ENCODE measurements around the gene TMEM185B. TPM values are rescaled to one million over a fixed set of nuclear protein-coding genes. Genes with fewer than 3 reads are reported as not detected.

The TMEM185B gene
- total RNA-seq, 2 experiments from 2014 or later = 23.2 to 24.2 TPM

DNA sequence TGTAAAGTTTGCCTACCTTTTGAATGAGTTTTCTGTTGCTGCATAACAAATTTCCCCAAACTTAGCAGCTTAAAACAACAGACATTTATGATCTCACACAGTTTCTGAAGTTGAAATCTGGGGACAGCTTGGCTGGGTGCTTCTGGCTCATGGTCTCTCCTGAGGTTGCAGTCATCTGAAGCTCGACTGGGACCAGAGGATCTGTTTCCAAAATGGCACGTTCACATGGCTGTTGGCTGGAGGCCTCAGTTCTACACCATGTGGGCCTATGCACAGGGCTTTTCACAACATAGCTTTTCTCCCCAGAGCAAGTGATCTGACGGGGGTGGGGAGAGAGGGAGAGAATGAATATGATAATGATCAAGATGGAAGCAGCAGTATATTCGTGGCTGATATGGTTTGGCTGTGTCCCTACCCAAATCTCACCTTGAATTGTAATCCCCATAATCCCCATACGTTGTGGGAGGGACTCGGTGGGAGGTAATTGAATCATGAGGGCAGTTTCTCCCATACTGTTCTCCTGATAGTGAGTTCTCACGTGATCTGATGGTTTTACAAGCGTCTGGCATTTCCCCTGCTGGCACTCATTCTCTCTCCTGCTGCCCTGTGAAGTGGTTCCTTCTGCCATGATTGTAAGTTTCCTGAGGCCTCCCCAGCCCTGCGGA lies 32.9 kb upstream of the TMEM185B start:
- no peak for DNase-seq
- H3K4me1 Mint-ChIP-seq = peaks cover 36% of the 10 kb centered on the region
- no peak overlapping the region for H3K4me3 Mint-ChIP-seq
- H3K27me3 Mint-ChIP-seq = no peaks in the 10 kb centered on the region
- peaks cover 9% of the 10 kb centered on the region for H3K9me3 Mint-ChIP-seq
- no peak overlapping the region for H3K27ac Mint-ChIP-seq
- H3K36me3 Mint-ChIP-seq = peaks cover 39% of the 10 kb centered on the region

DNA sequence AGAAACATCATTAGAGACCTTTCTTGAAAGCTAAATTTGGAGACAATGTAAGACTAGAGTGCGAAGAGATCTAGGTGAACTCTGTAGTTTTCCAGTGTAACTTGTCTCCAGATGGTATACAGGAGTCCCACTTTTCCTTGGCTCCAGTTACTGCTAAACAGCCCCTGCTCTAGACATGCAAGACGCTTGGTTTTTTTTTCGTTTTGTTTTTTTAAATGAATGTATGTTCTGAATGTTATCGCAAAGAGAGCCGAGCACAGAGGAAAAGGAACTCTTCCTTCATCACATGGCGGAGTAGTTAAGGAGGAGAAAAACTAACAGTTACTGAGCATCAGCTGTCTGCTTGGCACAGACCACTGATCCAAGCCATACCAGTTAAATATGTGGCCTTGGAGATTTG lies 31.9 kb upstream of the TMEM185B start:
- Mint-ChIP-seq H3K27ac (no peak overlapping the region), H3K4me1 (peaks cover 32% of the 10 kb centered on the region), H3K9me3 (peaks cover 3% of the 10 kb centered on the region), H3K4me3 (no peak overlapping the region), H3K27me3 (no peaks in the 10 kb centered on the region), H3K36me3 (peaks cover 32% of the 10 kb centered on the region)
- DNase-seq = no peak

DNA sequence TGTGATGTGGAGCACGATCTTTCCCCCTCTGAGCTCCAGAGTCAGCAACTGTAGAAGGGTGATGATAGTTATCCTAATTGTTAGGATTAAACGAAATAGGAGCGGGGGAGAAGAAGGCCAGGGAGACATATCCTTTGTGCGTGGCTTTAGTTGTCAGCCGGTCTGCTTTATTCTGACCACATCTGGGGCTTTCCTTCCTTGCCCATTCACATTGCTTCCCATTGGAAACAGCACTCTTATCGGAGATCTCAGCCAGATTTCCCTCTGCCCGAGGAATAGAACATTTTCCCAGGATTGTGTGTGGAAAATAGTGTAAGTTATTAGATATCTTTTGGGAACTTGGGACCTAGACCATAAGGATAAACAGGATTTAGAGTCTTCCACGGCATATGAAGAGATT lies 31.0 kb upstream of the TMEM185B start:
- DNase-seq = no peak
- H3K4me1 Mint-ChIP-seq = peaks cover 32% of the 10 kb centered on the region
- no peak overlapping the region for H3K27ac Mint-ChIP-seq
- peaks cover 3% of the 10 kb centered on the region for H3K9me3 Mint-ChIP-seq
- H3K4me3 Mint-ChIP-seq = peak overlapping the region; percentile 89
- H3K27me3 Mint-ChIP-seq = no peaks in the 10 kb centered on the region
- peaks cover 30% of the 10 kb centered on the region for H3K36me3 Mint-ChIP-seq

DNA sequence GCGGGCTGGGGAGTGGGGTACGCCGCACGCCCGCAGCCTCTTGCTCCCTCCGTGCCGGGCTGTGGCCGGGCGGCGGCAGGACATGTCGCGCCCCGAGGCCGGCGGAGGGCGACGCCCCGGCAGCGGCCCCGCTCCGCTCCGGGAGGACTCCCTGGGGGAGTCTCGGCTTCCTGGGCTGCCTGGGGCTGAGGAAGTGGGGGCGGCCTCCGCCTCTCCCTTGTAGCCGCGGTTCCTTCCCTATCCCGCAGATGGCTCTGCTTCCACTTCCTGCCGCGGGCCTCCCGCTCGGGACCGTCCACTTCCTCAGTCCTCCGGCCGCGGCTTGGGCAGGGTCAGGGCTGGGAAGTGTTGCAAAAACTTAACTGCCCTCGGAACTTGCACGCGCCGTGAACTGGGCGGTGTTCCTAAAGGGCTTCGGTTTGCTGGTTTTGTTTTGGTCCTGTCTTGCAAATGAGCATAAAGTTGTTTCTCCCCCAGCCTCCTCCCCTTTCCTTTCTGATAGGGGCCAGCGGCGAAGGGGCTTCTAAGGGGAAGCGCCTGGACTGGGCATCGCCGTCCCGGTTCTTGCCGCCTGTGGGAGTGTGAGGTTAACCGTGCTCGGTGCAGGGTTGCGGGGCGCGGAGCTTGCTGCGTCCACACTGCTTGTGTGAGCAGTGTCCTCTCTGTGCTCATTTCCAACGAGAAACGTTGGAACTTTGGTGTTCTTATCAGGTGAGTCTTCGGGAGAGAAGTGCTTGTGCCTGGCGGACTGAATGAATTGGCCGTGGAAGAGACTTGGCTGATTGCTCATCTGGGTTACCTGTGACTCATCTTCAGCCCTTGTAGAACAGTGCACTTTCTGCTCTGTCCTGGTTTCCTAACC lies 30.1 kb upstream of the TMEM185B start:
- peak; percentile 14 for DNase-seq
- peaks cover 1% of the 10 kb centered on the region for H3K9me3 Mint-ChIP-seq
- peaks cover 6% of the 10 kb centered on the region for H3K27me3 Mint-ChIP-seq
- peak overlapping the region; percentile 73 for H3K27ac Mint-ChIP-seq
- peaks cover 28% of the 10 kb centered on the region for H3K4me1 Mint-ChIP-seq
- peak overlapping the region; percentile 89 for H3K4me3 Mint-ChIP-seq
- peaks cover 23% of the 10 kb centered on the region for H3K36me3 Mint-ChIP-seq

DNA sequence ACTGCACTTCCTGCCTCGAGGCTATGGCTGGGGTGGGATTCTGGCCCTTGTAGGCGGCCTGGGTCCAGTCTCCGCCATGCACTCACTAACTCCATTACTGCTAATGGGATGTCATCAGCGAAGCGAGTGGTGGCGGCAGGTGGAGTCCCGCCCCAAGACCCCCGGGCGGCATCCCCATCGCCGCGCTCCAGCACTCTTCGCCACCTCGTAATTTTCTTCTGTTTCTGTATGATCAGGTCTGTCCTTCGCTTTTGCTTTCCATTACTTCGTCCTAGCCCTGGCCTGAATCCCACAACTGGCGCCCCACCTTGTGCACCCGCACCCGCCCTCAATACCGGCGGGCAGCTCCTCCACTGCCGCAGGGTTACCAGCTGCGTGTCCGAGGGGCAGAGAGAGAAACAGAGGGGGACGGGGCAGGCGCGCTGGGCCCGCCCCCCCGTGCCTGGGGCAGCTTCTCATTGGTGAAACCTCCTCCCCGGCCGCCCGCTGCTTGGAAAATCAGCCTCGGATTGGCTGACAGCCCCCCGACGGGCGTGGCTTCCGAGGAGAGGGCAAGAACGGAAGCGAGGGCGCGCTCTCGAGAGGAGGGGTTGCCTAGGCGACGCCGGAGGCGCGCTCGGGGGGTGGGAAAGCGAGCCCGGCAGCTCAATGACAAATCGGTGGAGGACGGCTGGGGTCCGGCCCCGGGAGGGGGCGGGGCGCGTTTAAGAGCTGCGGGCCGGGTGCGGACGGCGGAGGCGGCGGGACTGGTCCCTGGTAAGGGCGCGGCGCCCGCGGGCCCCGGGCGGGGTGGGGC lies 29.2 kb upstream of the TMEM185B start, which contains the start of gene RALB:
RALB (plus strand) TSS at position 628 of the 796 bp plus-strand sequence. CDS start 25,813 bp downstream, outside the sequence.
- H3K36me3 Mint-ChIP-seq = peaks cover 18% of the 10 kb centered on the region
- peaks cover 24% of the 10 kb centered on the region for H3K4me1 Mint-ChIP-seq
- H3K27ac Mint-ChIP-seq = peak within 1 kb of the TSS; percentile 90
- peak within 1 kb of the TSS; percentile 98 for H3K4me3 Mint-ChIP-seq
- H3K27me3 Mint-ChIP-seq = peaks cover 11% of the 10 kb centered on the region
- DNase-seq = peak; percentile 99
- H3K9me3 Mint-ChIP-seq = no peaks in the 10 kb centered on the region

DNA sequence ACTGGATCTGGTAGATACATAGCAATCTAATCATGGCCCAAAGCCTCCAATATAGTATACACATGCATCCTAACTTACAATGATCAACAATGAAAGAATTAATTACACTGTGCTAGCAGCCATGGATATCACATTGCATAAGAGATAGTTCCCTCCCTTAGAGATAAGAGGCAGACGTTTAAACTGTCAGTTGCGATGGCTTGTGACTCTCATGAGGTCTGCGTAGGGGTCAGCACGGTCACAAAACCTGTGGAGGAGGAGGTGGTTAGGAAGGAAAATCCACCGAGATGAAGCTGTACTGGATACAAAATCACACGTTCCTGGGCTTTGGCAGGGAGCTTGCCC lies 28.7 kb upstream of the TMEM185B start:
- H3K4me3 Mint-ChIP-seq = peak overlapping the region; percentile 98

DNA sequence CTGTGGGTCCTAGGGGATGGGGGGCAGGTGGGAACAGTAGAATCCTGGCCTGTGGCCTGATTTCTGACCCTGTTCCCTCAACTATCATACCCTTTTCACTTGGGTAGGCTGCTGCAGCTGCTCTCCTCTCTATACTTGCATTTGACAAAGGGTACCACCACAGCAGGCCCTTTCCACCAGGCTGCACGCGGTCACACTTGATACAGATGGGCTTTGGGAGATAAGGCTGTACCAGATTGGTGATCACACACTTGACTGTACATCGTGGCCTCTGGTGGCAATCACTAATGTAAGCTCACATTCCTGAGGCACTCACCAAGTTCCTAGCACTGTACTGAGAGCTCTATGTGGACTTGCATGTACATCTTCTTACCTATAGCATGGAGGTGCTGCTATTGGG lies 27.9 kb upstream of the TMEM185B start:
- Mint-ChIP-seq H3K27me3 (peaks cover 13% of the 10 kb centered on the region), H3K27ac (no peak overlapping the region), H3K36me3 (peaks cover 15% of the 10 kb centered on the region), H3K9me3 (no peaks in the 10 kb centered on the region), H3K4me1 (peaks cover 21% of the 10 kb centered on the region), H3K4me3 (no peak overlapping the region)
- DNase-seq = no peak

More for the DNA sequence above, 28.7 kb upstream of the TMEM185B start:
- Mint-ChIP-seq H3K27ac (peak overlapping the region; percentile 90), H3K4me1 (peaks cover 26% of the 10 kb centered on the region), H3K9me3 (no peaks in the 10 kb centered on the region), H3K27me3 (peaks cover 13% of the 10 kb centered on the region), H3K36me3 (peaks cover 18% of the 10 kb centered on the region)
- DNase-seq = no peak

DNA sequence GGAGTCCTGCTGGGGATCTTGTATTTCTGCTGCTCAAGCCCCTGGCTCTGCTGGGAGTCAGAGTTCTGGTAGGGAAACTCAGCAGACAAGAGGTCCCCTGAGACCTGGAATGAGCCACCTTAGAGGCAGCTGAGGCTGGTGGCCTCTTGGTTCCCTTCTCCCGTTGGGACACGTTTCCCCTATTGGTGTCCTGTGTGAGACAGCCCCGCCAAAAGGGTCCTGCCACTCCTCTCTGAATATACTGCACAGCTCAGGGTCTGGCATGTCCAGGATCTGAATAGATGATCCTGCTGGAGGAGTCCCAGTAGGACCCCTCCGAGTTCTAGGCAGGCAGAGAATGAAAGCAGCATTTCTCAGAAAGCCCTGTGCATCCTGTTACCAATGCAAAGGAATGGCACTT lies 27.4 kb upstream of the TMEM185B start:
- no peak for DNase-seq
- Mint-ChIP-seq H3K9me3 (no peaks in the 10 kb centered on the region), H3K27ac (no peak overlapping the region), H3K27me3 (peaks cover 13% of the 10 kb centered on the region), H3K4me1 (peaks cover 17% of the 10 kb centered on the region), H3K4me3 (no peak overlapping the region), H3K36me3 (peaks cover 10% of the 10 kb centered on the region)

DNA sequence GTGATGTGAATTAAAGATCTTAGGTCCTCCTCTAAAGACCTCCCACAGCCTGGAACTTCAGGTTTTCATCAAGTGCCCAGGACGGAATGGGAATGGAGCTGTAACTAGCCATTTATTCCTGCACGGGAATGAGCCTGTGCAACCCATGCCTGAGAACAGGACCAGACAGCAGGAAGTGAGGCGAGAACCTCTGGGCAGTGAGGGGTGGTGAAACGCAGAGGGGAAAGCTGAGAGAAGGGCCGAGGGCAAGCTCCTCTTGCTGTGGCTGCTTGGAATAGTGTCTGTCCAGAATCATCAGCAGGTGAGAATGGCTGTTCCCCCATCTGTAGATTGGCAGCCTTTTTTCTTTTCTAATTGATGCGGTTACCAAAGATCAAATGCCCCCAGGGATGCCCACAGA lies 24.7 kb upstream of the TMEM185B start:
- no peak overlapping the region for H3K27ac Mint-ChIP-seq
- H3K27me3 Mint-ChIP-seq = peaks cover 13% of the 10 kb centered on the region
- no peaks in the 10 kb centered on the region for H3K36me3 Mint-ChIP-seq

DNA sequence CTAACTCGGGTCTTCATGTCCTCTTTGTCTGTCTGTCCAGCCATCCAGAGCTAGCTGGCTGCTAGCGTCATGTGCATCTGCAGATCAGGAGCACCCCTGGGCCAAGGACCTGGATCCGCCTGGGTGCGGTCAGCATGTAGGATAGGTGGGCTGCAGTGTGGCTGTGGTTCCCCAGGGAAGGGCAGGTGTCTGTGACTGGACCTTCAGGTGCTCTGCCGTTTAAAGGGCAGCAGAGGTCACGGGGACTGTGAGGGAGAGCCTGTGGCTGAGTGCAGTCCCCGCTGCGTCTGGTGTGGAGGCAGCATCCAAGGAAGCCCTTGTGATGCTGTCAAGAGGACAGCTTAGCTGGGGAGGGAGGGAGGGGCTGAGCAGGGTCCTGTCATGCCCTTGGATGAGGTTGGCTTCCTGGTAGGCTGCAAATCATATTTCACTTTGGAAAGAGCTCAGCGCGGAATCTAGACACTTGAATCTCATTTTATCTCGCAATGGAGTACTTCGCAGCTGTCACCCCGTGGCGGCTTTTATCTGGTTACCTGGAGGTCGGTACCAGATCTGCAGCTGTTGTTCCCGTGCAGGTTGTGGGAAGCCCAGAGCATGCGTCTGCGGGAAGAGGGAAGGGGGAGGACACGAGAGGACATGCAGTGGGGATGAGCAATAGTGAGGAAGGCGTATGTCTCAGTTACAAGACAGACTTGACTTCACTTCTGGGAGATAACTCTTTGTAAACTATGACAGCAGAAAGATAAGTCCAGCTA lies 23.5 kb upstream of the TMEM185B start:
- Mint-ChIP-seq H3K27me3 (peaks cover 13% of the 10 kb centered on the region), H3K36me3 (no peaks in the 10 kb centered on the region), H3K4me3 (no peak overlapping the region), H3K9me3 (peaks cover 4% of the 10 kb centered on the region), H3K4me1 (peaks cover 4% of the 10 kb centered on the region), H3K27ac (no peak overlapping the region)
- no peak for DNase-seq

More for the DNA sequence above, 24.7 kb upstream of the TMEM185B start:
- peaks cover 6% of the 10 kb centered on the region for H3K4me1 Mint-ChIP-seq
- peaks cover 4% of the 10 kb centered on the region for H3K9me3 Mint-ChIP-seq
- DNase-seq = no peak
- H3K4me3 Mint-ChIP-seq = no peak overlapping the region

DNA sequence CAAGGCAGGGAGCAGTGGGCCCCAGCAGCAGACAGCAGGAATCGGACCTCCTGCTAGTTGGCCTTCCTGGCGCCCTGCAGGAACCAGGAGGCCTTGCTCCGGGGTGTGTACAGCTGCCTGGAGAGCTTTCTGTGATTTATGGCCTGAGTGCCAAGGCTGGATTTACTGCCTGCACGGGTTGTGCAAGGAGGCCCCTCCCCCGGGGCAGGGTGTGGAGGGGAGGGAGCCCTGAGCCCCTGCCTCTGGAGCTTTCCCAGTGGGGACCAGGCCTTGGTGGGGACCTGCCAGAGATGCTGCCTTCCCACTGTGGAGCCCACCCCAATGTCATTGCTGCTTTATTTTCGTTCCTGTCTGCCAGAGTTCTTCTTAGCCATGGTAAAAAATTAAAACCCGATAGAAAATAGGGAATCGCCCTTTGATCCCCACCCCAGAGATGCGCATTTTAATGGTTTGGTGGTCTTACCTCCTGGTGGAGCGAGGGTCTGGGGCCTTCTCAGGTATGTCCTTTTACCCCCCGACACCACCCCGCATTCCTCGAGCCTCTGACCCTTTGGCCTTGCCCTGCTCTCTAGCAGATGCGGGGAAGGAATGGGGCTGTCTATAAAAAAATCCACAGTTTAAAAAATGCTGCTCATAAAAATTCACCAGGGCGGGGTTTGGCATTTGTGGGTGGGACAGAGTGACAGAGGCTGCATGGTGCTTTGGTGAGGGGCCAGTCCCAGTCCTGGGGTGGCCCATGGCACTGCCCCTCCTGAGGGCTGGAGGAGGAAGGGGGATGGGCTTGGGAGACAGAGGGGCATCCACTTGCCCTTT lies 22.5 kb upstream of the TMEM185B start:
- no peak overlapping the region for H3K27ac Mint-ChIP-seq
- no peaks in the 10 kb centered on the region for H3K36me3 Mint-ChIP-seq
- peaks cover 4% of the 10 kb centered on the region for H3K9me3 Mint-ChIP-seq
- peaks cover 1% of the 10 kb centered on the region for H3K4me1 Mint-ChIP-seq
- H3K4me3 Mint-ChIP-seq = no peak overlapping the region
- H3K27me3 Mint-ChIP-seq = peaks cover 13% of the 10 kb centered on the region
- no peak for DNase-seq

DNA sequence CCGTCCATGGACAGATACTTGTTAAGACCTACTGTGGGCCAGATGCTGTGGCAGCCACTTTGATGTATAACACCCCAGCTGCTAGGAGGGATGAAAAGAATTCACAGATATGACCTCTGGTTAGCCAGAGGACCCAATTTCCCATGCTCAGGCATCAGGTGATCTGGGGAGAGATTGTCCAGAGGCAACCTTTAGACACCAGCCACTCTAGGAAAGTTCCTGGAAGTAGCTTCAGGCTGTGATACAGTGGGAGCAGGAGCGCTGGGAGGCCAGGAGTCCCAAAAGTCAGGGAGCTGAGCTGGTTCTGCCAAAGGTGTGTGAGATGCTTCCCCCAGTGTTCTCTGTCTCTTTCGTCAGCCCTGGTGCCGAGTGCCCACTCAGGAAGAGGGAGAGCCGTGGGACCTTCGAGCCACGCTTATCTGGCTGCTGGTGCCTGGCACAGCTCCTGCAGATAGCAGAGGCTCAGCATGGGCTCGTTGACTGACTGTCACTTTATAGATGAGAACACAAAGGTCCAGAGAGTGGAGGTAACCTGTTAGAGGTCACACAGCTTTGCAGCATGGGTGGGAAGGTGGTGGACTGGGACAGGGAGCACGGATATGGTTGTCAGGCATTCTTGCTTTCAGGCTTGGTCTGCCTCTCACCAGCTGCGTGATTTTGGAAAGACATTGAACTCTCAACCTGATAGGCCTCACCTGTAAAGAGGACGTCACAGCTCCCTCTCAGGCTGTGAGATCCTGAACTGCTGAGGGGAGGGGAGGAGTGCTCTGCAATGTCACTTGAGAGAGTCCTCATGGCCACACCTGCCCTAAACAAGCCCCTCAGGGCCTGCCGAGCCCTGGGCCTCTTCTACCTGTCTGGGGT lies 21.7 kb upstream of the TMEM185B start:
- Mint-ChIP-seq H3K4me3 (no peak overlapping the region), H3K27me3 (peaks cover 13% of the 10 kb centered on the region), H3K9me3 (peaks cover 4% of the 10 kb centered on the region), H3K27ac (no peak overlapping the region), H3K36me3 (no peaks in the 10 kb centered on the region), H3K4me1 (peaks cover 2% of the 10 kb centered on the region)
- DNase-seq = no peak

DNA sequence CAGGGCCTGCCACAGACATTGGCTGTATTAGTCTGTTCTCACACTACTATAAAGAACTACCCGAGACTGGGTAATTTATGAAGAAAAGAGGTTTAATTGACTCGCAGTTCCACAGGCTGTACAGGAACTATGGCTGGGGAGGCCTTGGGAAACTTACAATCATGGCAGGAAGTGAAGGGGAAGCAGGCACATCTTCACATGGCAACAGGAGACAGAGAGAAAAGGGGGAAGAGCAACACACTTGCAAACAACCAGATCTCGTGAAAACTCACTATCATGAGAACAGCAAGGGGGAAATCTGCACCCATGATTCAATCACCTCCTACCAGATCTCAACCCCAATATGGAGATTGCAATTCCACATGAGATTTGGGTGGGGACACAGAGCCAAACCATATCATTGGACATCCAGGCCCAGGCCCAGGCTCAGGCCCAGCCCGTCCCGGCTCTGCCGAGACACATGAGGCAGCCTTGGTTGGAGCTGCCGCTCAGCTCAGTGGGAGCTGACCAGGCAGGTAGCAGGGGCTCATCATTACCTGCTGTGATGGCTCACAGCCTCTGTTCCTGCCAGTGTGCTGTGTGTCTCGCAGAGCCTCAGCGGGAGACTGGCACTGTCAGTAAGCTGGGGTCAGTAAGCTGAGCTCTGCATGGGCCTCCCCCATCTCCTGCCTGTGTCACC lies 20.8 kb upstream of the TMEM185B start:
- H3K27ac Mint-ChIP-seq = no peak overlapping the region
- DNase-seq = no peak
- peaks cover 4% of the 10 kb centered on the region for H3K9me3 Mint-ChIP-seq
- peaks cover 7% of the 10 kb centered on the region for H3K4me1 Mint-ChIP-seq
- peaks cover 13% of the 10 kb centered on the region for H3K27me3 Mint-ChIP-seq
- H3K36me3 Mint-ChIP-seq = no peaks in the 10 kb centered on the region
- no peak overlapping the region for H3K4me3 Mint-ChIP-seq

Data from activated naive CD8-positive, alpha-beta T cell treated with anti-CD3 and anti-CD28 coated beads for 36 hours (primary cell).